Esophagus (tissue), 2 donors: ENCODE data around the gene CGB3. TPM values are rescaled to one million over a fixed set of nuclear protein-coding genes. Genes with fewer than 3 reads are reported as not detected.
"Not testable (repeated sequence)": the region's sequence is repeated elsewhere in the genome, so short reads cannot be mapped to it uniquely, and the experiment has no call there.

ENCODE experiments used
- H3K27ac ChIP-seq, 2 donors: one replicate each; pipeline ENCODE4 v1.5.1; 2013; ENCODE audit warnings: low read depth in 2 of 2, mild to moderate bottlenecking in 2 of 2, inconsistent platforms in 1 of 2, low read length in 1 of 2, moderate library complexity in 1 of 2
- H3K27me3 ChIP-seq, 2 donors: one replicate each; pipeline ENCODE4 v1.6.1; 2013; ENCODE audit warnings: low read length in 2 of 2, control low read depth in 1 of 2, mild to moderate bottlenecking in 1 of 2; ENCODE audit not compliant: insufficient read depth in 2 of 2, control insufficient read depth in 1 of 2
- H3K36me3 ChIP-seq, 2 donors: one replicate each; pipeline ENCODE4 v1.6.1; 2013; ENCODE audit warnings: low read length in 1 of 2; ENCODE audit not compliant: control insufficient read depth in 2 of 2, insufficient read depth in 2 of 2
- H3K4me1 ChIP-seq, 2 donors: one replicate each; pipeline ENCODE4 v1.6.1; 2013; ENCODE audit warnings: low read length in 1 of 2; ENCODE audit not compliant: control insufficient read depth in 2 of 2, insufficient read depth in 2 of 2
- H3K4me3 ChIP-seq, 2 donors: one replicate each; pipeline ENCODE4 v1.5.1; 2013; ENCODE audit warnings: low read length in 2 of 2, mild to moderate bottlenecking in 2 of 2, low read depth in 1 of 2, moderate library complexity in 1 of 2
- H3K9me3 ChIP-seq, 2 donors: one replicate each; pipeline ENCODE4 v1.6.1; 2013; ENCODE audit warnings: mild to moderate bottlenecking in 2 of 2, low read depth in 1 of 2, low read length in 1 of 2, moderate library complexity in 1 of 2; ENCODE audit not compliant: control insufficient read depth in 2 of 2, insufficient read depth in 1 of 2
- WGBS, 2 donors: extraction: QIAGEN DNeasy Blood & Tissue Kit; methylation state at CpG; one replicate each; pipeline ENCODE4 v1.1.7; 2013; 5-methylcytosine and 5-hydroxymethylcytosine counted together
- polyA plus RNA-seq, 2 donors: library from polyadenylated mRNA; stranded (reverse); fragments of 200-250 nt; gene quantifications; one replicate each; pipeline ENCODE4 v1.2.3, GENCODE V29; 2013
- donor health status: healthy with polysubstance abuse.
- donor health status: Bipolar disorder and iron deficiency.

Gene CGB3
- polyA plus RNA-seq, result not detected

- H3K27me3 ChIP-seq, H3K36me3 ChIP-seq, H3K9me3 ChIP-seq, H3K4me3 ChIP-seq, H3K27ac ChIP-seq, H3K4me1 ChIP-seq: not testable (repeated sequence)
- WGBS, 2 donors, result 61 to 69% methylated on average over 2 to 13 of the region's 15 CpGs
Observed at GRCh38 chr19:49024233-49024632, at the start of gene CGB3. CGB3 (minus strand) TSS chr19:49024333; CDS start chr19:49023971, 362 bp downstream.

DNA sequence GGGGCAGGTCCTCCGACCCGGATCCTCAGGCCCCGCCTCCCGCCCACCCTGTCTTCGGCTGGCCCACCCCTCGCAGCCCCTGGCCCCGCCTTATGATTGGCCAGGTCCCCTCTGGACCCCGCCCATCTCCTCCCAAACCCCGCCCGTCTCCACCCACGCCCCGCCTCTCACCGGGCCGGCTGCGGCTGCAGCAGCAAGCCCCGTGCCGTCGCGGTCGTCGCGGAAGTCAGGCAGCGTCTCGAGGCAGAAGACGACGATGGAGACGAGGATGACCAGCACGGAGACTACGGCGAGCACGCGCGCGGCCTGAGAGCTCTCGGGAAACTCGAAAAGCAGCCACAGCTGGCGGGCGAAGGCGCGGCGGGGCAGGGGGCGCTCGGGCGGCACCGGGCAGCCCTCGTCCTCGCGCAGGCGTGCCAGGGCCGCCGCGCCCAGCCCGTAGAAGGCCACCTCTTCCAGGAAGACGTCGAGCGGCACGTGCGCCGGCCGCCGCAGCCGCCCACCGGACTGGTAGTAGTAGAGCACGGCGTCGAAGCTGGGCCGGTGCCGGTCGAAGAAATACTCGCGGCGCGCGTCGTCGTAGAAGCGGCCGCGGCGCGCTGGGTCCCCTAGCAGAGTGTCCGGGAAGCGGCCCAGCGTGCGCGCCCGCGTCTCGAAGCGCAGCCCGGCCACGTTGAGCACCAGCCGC is 47.9 kb upstream of the CGB3 start:
- 5 to 7% methylated on average over 85 to 93 of the region's 93 CpGs for WGBS, 2 donors
- Histone ChIP-seq H3K4me3 (peak overlapping the region; percentile 22 to 35), H3K27ac (no peak overlapping the region)

GRCh38 chr19:49070416-49070815 is 46.3 kb upstream of the CGB3 start:
- no peak overlapping the region for H3K4me3 ChIP-seq
- H3K4me1 ChIP-seq, result peaks cover 0 to 6% of the 10 kb centered on the region in 2 donors
- H3K36me3 ChIP-seq, result no peaks in the 10 kb centered on the region
- peaks cover 0 to 12% of the 10 kb centered on the region in 2 donors for H3K27me3 ChIP-seq
- peaks cover 0 to 10% of the 10 kb centered on the region in 2 donors for H3K9me3 ChIP-seq
- H3K27ac ChIP-seq, result no peak overlapping the region
- 96% methylated on average over 21 of the region's 21 CpGs for WGBS, 2 donors

More for the DNA sequence above, 47.9 kb upstream of the CGB3 start:
- Histone ChIP-seq H3K27me3 (peaks cover 0 to 12% of the 10 kb centered on the region in 2 donors), H3K4me1 (peaks cover 0 to 6% of the 10 kb centered on the region in 2 donors), H3K9me3 (peaks cover 0 to 10% of the 10 kb centered on the region in 2 donors), H3K36me3 (no peaks in the 10 kb centered on the region)

GRCh38 chr19:49069026-49069425 is 44.9 kb upstream of the CGB3 start:
- 89 to 97% methylated on average over 9 of the region's 9 CpGs for WGBS, 2 donors
- no peaks in the 10 kb centered on the region for H3K36me3 ChIP-seq
- peaks cover 0 to 12% of the 10 kb centered on the region in 2 donors for H3K27me3 ChIP-seq
- peaks cover 3 to 6% of the 10 kb centered on the region in 2 donors for H3K4me1 ChIP-seq
- no peak overlapping the region for H3K27ac ChIP-seq
- peaks cover 0 to 10% of the 10 kb centered on the region in 2 donors for H3K9me3 ChIP-seq
- H3K4me3 ChIP-seq, result no peak overlapping the region

DNA sequence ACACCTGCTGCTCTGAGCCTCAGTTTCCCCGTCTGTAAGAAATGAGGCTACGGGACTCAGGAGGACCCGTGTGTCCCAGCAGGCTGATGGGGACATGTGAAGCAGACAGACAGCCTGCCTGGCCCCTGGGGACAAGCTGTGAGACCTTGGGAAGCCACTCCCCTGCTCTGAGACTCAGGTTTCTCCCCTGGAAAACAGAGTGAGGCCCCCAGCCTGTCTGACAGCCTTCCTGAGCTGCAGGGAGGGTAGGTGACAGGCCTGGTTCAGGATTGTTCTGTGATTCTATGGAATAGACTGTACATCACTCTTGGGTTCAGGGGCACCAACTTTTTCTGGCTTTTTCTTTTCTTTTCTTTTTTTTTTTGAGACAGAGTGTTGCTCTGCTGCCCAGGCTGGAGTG is 43.4 kb upstream of the CGB3 start:
- Histone ChIP-seq H3K36me3 (no peaks in the 10 kb centered on the region), H3K27ac (no peak overlapping the region), H3K4me3 (no peak overlapping the region), H3K4me1 (peaks cover 3 to 6% of the 10 kb centered on the region in 2 donors), H3K27me3 (peaks cover 0 to 6% of the 10 kb centered on the region in 2 donors), H3K9me3 (peaks cover 0 to 10% of the 10 kb centered on the region in 2 donors)
- WGBS, 2 donors, result 47 to 65% methylated on average over 3 of the region's 3 CpGs

DNA sequence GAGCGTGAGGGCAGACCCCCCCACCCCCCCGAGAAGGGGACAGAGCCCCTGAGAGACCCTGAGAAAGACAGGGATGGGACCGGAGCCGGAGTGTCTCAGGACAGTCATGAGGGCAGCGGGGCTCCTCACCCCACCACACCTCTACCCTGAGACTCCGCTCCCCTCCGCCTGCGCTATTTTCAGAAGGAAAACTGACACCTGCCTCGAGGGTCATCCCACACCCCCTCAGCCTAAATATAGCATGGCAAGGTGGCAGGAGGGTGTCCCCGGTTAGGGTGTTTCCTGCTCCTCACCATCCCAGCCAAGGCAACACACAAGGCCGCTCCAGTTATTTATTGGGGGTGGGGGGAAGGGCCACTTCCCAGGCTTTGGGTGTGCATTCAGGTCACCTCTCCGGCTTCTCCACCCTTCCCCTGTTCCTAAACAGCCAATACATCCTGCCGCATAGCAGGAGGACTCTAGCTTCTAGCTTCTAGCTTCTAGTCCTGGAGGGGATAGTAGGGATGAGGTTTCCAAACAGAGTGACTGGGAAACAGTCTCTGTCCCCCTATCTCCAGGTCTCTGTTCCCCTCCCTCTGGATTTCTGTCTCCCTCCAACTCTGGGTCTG is 41.9 kb upstream of the CGB3 start:
- Histone ChIP-seq H3K27ac (no peak overlapping the region), H3K27me3 (no peaks in the 10 kb centered on the region), H3K36me3 (no peaks in the 10 kb centered on the region), H3K4me3 (no peak overlapping the region), H3K4me1 (peaks cover 0 to 3% of the 10 kb centered on the region in 2 donors), H3K9me3 (peaks cover 0 to 7% of the 10 kb centered on the region in 2 donors)
- 61 to 68% methylated on average over 13 of the region's 13 CpGs for WGBS, 2 donors

GRCh38 chr19:49064768-49065611 is 40.9 kb upstream of the CGB3 start, which contains the start of gene NTF4:
NTF4 (minus strand) TSS chr19:49064818; CDS start chr19:49061997, 2,821 bp downstream.
- Histone ChIP-seq H3K4me3 (peak within 1 kb of the TSS; percentile 37 to 39), H3K4me1 (peaks cover 0 to 3% of the 10 kb centered on the region in 2 donors), H3K9me3 (peaks cover 0 to under 1% of the 10 kb centered on the region in 2 donors), H3K36me3 (no peaks in the 10 kb centered on the region), H3K27ac (peak within 1 kb of the TSS; percentile 74 to 76), H3K27me3 (no peaks in the 10 kb centered on the region)
- WGBS, 2 donors, result 3 to 6% methylated on average over 39 to 53 of the region's 53 CpGs

DNA sequence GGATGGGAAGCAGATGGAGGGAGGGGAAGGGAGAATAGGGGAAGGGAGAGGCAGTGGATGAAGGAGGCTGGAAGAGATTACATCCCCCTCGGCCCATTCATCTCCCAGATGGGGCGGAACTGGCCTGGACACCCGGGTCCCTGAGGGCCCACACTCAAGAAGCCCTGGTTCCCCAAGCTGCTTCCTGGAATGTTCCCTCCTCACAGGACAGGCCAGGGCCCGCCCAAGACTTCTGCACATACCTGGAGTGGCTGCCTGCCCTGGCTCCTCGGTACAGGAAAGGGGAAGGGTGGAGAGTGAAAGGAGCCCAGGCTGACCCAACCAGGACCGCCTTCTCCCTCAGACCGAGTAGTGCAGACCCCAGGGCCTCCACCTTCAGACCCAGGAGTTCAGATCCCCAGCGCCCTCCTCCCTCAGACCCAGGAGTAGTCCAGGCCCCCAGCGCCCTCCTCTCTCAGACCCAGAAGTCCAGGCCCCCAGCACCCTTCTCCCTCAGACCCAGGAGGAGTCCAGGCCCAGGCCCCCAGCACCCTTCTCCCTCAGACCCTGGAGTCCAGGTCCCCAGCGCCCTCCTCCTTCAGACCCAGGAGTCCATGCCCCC is 40.0 kb upstream of the CGB3 start:
- Histone ChIP-seq H3K36me3 (no peaks in the 10 kb centered on the region), H3K27me3 (no peaks in the 10 kb centered on the region), H3K4me1 (peaks cover 0 to 3% of the 10 kb centered on the region in 2 donors), H3K9me3 (no peaks in the 10 kb centered on the region), H3K4me3 (peak overlapping the region; percentile 37 to 39), H3K27ac (peak overlapping the region; percentile 74 to 76)
- 38 to 43% methylated on average over 10 of the region's 10 CpGs for WGBS, 2 donors

- Histone ChIP-seq H3K27ac (no peak overlapping the region), H3K4me3 (no peak overlapping the region), H3K4me1 (peaks cover 3 to 11% of the 10 kb centered on the region in 2 donors), H3K9me3 (no peaks in the 10 kb centered on the region), H3K36me3 (no peaks in the 10 kb centered on the region), H3K27me3 (no peaks in the 10 kb centered on the region)
- 73 to 78% methylated on average over 25 of the region's 25 CpGs for WGBS, 2 donors
Observed at GRCh38 chr19:49061445-49061844, 37.3 kb upstream of the CGB3 start.
